ENCODE data around the gene ALDH1L2.

The ALDH1L2 gene

GRCh38 chr12:105020241-105020962 is 63.9 kb downstream of the ALDH1L2 start:
- 0 out of 2 replicates have a peak, but pooled peaks have one; percentile 37 for TF ChIP-seq CEBPB (IDR thresholded peaks at IDR 0.05)
- TF ChIP-seq FOXM1 (IDR thresholded peaks at IDR 0.05; ENCODE audit: borderline replicate concordance, low read depth), result peak; percentile 66; the same call in 1 of the 2 replicates
- no peak for TF ChIP-seq RAD21 (IDR thresholded peaks at IDR 0.05; ENCODE audit: low read depth)

- TF ChIP-seq ZBTB7A (IDR thresholded peaks at IDR 0.05; ENCODE audit: low read depth) (no peak), USF1 (IDR thresholded peaks at IDR 0.05) (no peak), TCF12 (IDR thresholded peaks at IDR 0.05; ENCODE audit: low read depth) (no peak), FOXM1 (IDR thresholded peaks at IDR 0.05; ENCODE audit: borderline replicate concordance, low read depth) (no peak), REST (IDR thresholded peaks at IDR 0.05; ENCODE audit: low read depth) (no peak), RAD21 (IDR thresholded peaks at IDR 0.05; ENCODE audit: low read depth) (no peak), NFIC (IDR thresholded peaks at IDR 0.05) (no peak), EP300 (IDR thresholded peaks at IDR 0.05; ENCODE audit: borderline replicate concordance) (no peak), CREB1 (IDR thresholded peaks at IDR 0.05; ENCODE audit: low read depth) (no peak)
These were observed 65.5 kb downstream of the ALDH1L2 start for GRCh38 chr12:105018776-105019175.

- TF ChIP-seq MAX (IDR thresholded peaks at IDR 0.05) (no peak), TEAD4 (IDR thresholded peaks at IDR 0.05) (no peak), FOXM1 (IDR thresholded peaks at IDR 0.05; ENCODE audit: borderline replicate concordance, low read depth) (no peak), ZBTB7A (IDR thresholded peaks at IDR 0.05; ENCODE audit: low read depth) (no peak), CEBPB (IDR thresholded peaks at IDR 0.05) (no peak), USF1 (IDR thresholded peaks at IDR 0.05) (peak; percentile 61; the same call in 1 of the 2 replicates), EGR1 (IDR thresholded peaks at IDR 0.05) (no peak)
These were observed 66.2 kb downstream of the ALDH1L2 start for GRCh38 chr12:105018012-105018411.

- TF ChIP-seq CEBPB (IDR thresholded peaks at IDR 0.05) (no peak), EP300 (IDR thresholded peaks at IDR 0.05; ENCODE audit: borderline replicate concordance) (no peak), RAD21 (IDR thresholded peaks at IDR 0.05; ENCODE audit: low read depth) (no peak), NFIC (IDR thresholded peaks at IDR 0.05) (no peak), MAX (IDR thresholded peaks at IDR 0.05) (no peak), REST (IDR thresholded peaks at IDR 0.05; ENCODE audit: low read depth) (no peak), ZBTB7A (IDR thresholded peaks at IDR 0.05; ENCODE audit: low read depth) (no peak), FOXM1 (IDR thresholded peaks at IDR 0.05; ENCODE audit: borderline replicate concordance, low read depth) (no peak), EGR1 (IDR thresholded peaks at IDR 0.05) (no peak), TEAD4 (IDR thresholded peaks at IDR 0.05) (no peak)
These were observed 68.7 kb downstream of the ALDH1L2 start for GRCh38 chr12:105015543-105015942.

- no peak for TF ChIP-seq ZBTB7A (IDR thresholded peaks at IDR 0.05; ENCODE audit: low read depth)
- no peak for TF ChIP-seq YY1 (IDR thresholded peaks at IDR 0.05; ENCODE audit: low read depth)
- TF ChIP-seq TAF1 (IDR thresholded peaks at IDR 0.05; ENCODE audit: low read depth), result no peak
- TF ChIP-seq TEAD4 (IDR thresholded peaks at IDR 0.05), result no peak
- TF ChIP-seq NFIC (IDR thresholded peaks at IDR 0.05), result no peak
- TF ChIP-seq CREB1 (IDR thresholded peaks at IDR 0.05; ENCODE audit: low read depth), result no peak
- no peak for TF ChIP-seq MAX (IDR thresholded peaks at IDR 0.05)
- no peak for TF ChIP-seq TCF12 (IDR thresholded peaks at IDR 0.05; ENCODE audit: low read depth)
- TF ChIP-seq RAD21 (IDR thresholded peaks at IDR 0.05; ENCODE audit: low read depth), result no peak
- TF ChIP-seq USF1 (IDR thresholded peaks at IDR 0.05), result no peak
- no peak for TF ChIP-seq FOXM1 (IDR thresholded peaks at IDR 0.05; ENCODE audit: borderline replicate concordance, low read depth)
- no peak for TF ChIP-seq EGR1 (IDR thresholded peaks at IDR 0.05)
- no peak for TF ChIP-seq CEBPB (IDR thresholded peaks at IDR 0.05)
- no peak for TF ChIP-seq REST (IDR thresholded peaks at IDR 0.05; ENCODE audit: low read depth)
- no peak for TF ChIP-seq EP300 (IDR thresholded peaks at IDR 0.05; ENCODE audit: borderline replicate concordance)
These were observed 69.7 kb downstream of the ALDH1L2 start for GRCh38 chr12:105014603-105015002.
